Adipocyte (in vitro differentiated cells): ENCODE measurements around the gene FBXW10.
"Not testable (repeated sequence)": the region's sequence is repeated elsewhere in the genome, so short reads cannot be mapped to it uniquely, and the experiment has no call there.

Source experiments
- DNase-seq: peaks from one replicate; pipeline ENCODE4 v3.0.0-alpha.2; 2015; ENCODE audit warnings: low read depth
- H3K27me3 ChIP-seq: replicated peaks from 2 replicates; pipeline ENCODE4 v1.7.0; 2013; ENCODE audit warnings: mild to moderate bottlenecking, low read length, moderate library complexity; ENCODE audit not compliant: control insufficient read depth, insufficient read depth
- H3K36me3 ChIP-seq: 2 replicates; pipeline ENCODE4 v1.7.0; 2013; ENCODE audit warnings: low read length, mild to moderate bottlenecking, moderate library complexity; ENCODE audit not compliant: control insufficient read depth, insufficient read depth, severe bottlenecking
- H3K4me1 ChIP-seq: 2 replicates; pipeline ENCODE4 v1.7.0; 2013; ENCODE audit warnings: mild to moderate bottlenecking, low read length, moderate library complexity; ENCODE audit not compliant: control insufficient read depth, insufficient read depth
- H3K4me3 ChIP-seq: 2 replicates; pipeline ENCODE4 v1.7.0; 2013; ENCODE audit warnings: mild to moderate bottlenecking, low read length, moderate library complexity
- H3K9ac ChIP-seq: 2 replicates; pipeline ENCODE4 v1.7.0; 2013; ENCODE audit warnings: mild to moderate bottlenecking, low read length, moderate library complexity
- H3K9me3 ChIP-seq: 2 replicates; pipeline ENCODE4 v1.7.0; 2013; ENCODE audit warnings: mild to moderate bottlenecking, low read length, moderate library complexity; ENCODE audit not compliant: control insufficient read depth

Gene FBXW10

GRCh38 chr17:18796887-18797286, 53.0 kb downstream of the FBXW10 start:
- H3K27me3 ChIP-seq, H3K4me1 ChIP-seq, H3K4me3 ChIP-seq, H3K9me3 ChIP-seq, DNase-seq, H3K9ac ChIP-seq: not testable (repeated sequence)
- peaks cover 23% of the 10 kb centered on the region for H3K36me3 ChIP-seq

- not testable (repeated sequence) for H3K4me1 ChIP-seq, H3K27me3 ChIP-seq, H3K9me3 ChIP-seq, DNase-seq, H3K9ac ChIP-seq, H3K4me3 ChIP-seq
- peaks cover 44% of the 10 kb centered on the region for H3K36me3 ChIP-seq
These were observed 59.8 kb downstream of the FBXW10 start for GRCh38 chr17:18803458-18804245.

- H3K9me3 ChIP-seq, DNase-seq, H3K9ac ChIP-seq, H3K4me3 ChIP-seq, H3K36me3 ChIP-seq, H3K27me3 ChIP-seq, H3K4me1 ChIP-seq: not testable (repeated sequence)
These were observed 72.1 kb downstream of the FBXW10 start for GRCh38 chr17:18815924-18816323.

- not testable (repeated sequence) for H3K9me3 ChIP-seq, H3K36me3 ChIP-seq, H3K4me3 ChIP-seq, H3K4me1 ChIP-seq, H3K9ac ChIP-seq, H3K27me3 ChIP-seq
- peak; percentile 89 for DNase-seq
These were observed 72.9 kb downstream of the FBXW10 start for GRCh38 chr17:18816489-18817371.

- not testable (repeated sequence) for DNase-seq, H3K36me3 ChIP-seq, H3K9me3 ChIP-seq
These were observed 77.6 kb downstream of the FBXW10 start for GRCh38 chr17:18821430-18821829.

GRCh38 chr17:18827613-18828012, 83.8 kb downstream of the FBXW10 start:
- not testable (repeated sequence) for H3K9me3 ChIP-seq, H3K4me3 ChIP-seq, H3K27me3 ChIP-seq, H3K36me3 ChIP-seq, H3K4me1 ChIP-seq, DNase-seq, H3K9ac ChIP-seq

More at GRCh38 chr17:18821430-18821829, 77.6 kb downstream of the FBXW10 start:
- not testable (repeated sequence) for H3K27me3 ChIP-seq, H3K9ac ChIP-seq, H3K4me1 ChIP-seq, H3K4me3 ChIP-seq
